Esophagus muscularis mucosa (tissue), 4 donors: ENCODE data around the gene IFI27L1. TPM values are rescaled to one million over a fixed set of nuclear protein-coding genes. Genes with fewer than 3 reads are reported as not detected.
A peak's percentile ranks its signal among the peaks of the same experiment; 100 is the strongest.

Experiments used
- DNase-seq: peaks from one replicate; pipeline ENCODE4 v3.0.0-alpha.2; 2017; ENCODE audit errors: extremely low spot score
- H3K27ac ChIP-seq, 4 donors: fragments of 200-600 bp; sonication (generic); replicated peaks in 1 of 4; 1 replicate in 3 of 4; 2 replicates in 1 of 4; pipeline ENCODE4 v1.5.1; 2016 to 2019; ENCODE audit warnings: mild to moderate bottlenecking in 1 of 4
- H3K27me3 ChIP-seq, 4 donors: fragments of 200-600 bp; sonication (generic); one replicate each; pipeline versions ENCODE4 v1.5.1 to v1.6.0; 2016 to 2019
- H3K36me3 ChIP-seq, 4 donors: fragments of 200-600 bp; sonication (generic); one replicate each; pipeline ENCODE4 v1.5.1; 2016 to 2019
- H3K4me1 ChIP-seq, 4 donors: fragments of 200-600 bp; sonication (generic); one replicate each; pipeline ENCODE4 v1.5.1; 2016 to 2019
- H3K4me3 ChIP-seq, 4 donors: fragments of 200-600 bp; sonication (generic); 1 replicate in 2 of 4; 2 replicates in 2 of 4; pipeline ENCODE4 v1.5.1; 2016 to 2019; ENCODE audit warnings: mild to moderate bottlenecking in 4 of 4, moderate library complexity in 1 of 4
- H3K9me3 ChIP-seq, 4 donors: fragments of 200-600 bp; sonication (generic); 1 replicate in 3 of 4; 2 replicates in 1 of 4; pipeline ENCODE4 v1.5.1; 2016 to 2019
- EP300 ChIP-seq: sonication (generic); formaldehyde crosslinking; IDR thresholded peaks from one replicate; pipeline ENCODE4 v1.6.1; 2017; ENCODE audit warnings: antibody characterized with exemption
- POLR2A ChIP-seq: fragments of 450-650 bp; IDR thresholded peaks from one replicate; pipeline ENCODE4 v1.6.1; 2017; ENCODE audit warnings: antibody characterized with exemption, moderate library complexity, mild to moderate bottlenecking, low read depth
- POLR2AphosphoS5 ChIP-seq, 2 donors: sonication (generic); formaldehyde crosslinking; IDR thresholded peaks; one replicate each; pipeline ENCODE4 v1.6.1; 2017; ENCODE audit warnings: antibody characterized with exemption in 2 of 2
- WGBS: methylation state at CpG from one replicate; pipeline ENCODE4 v1.1.5; 2018; 5-methylcytosine and 5-hydroxymethylcytosine counted together
- intact Hi-C: fragments of 100-400 bp; cut with DNase I; formaldehyde crosslinking; loops from one replicate; pipeline ENCODE4 v1.15.1; 2023
- total RNA-seq, 4 donors: library from RNA; depleted of rRNA; stranded (reverse); fragments of >200 nt; gene quantifications; one replicate each; pipeline versions ENCODE4 v1.1.0 to v1.2.1, GENCODE V29; 2016
- TF ChIP-seq, protein P1 (sequence below), 3 experiments: fragments of 200-600 bp in 2 of 3; fragments of 450-650 bp in 1 of 3; sonication (generic) in 2 of 3; IDR thresholded peaks; one replicate each; pipeline ENCODE4 v1.5.1; 2017 to 2019; ENCODE audit warnings: antibody characterized with exemption in 3 of 3, mild to moderate bottlenecking in 2 of 3, moderate library complexity in 1 of 3

IFI27L1 gene
- total RNA-seq, 4 donors from 2014 or later, result 5.8 to 12.9 (median 6.4) TPM

GRCh38 chr14:94136575-94137331 is 55.6 kb downstream of the IFI27L1 start:
- H3K9me3 ChIP-seq, result no peaks in the 10 kb centered on the region
- TF ChIP-seq POLR2A (no peak), POLR2AphosphoS5 (IDR thresholded peaks at IDR 0.05) (peak in 1 of 2 donors; percentile 64), EP300 (no peak)
- TF ChIP-seq, protein P1, sequence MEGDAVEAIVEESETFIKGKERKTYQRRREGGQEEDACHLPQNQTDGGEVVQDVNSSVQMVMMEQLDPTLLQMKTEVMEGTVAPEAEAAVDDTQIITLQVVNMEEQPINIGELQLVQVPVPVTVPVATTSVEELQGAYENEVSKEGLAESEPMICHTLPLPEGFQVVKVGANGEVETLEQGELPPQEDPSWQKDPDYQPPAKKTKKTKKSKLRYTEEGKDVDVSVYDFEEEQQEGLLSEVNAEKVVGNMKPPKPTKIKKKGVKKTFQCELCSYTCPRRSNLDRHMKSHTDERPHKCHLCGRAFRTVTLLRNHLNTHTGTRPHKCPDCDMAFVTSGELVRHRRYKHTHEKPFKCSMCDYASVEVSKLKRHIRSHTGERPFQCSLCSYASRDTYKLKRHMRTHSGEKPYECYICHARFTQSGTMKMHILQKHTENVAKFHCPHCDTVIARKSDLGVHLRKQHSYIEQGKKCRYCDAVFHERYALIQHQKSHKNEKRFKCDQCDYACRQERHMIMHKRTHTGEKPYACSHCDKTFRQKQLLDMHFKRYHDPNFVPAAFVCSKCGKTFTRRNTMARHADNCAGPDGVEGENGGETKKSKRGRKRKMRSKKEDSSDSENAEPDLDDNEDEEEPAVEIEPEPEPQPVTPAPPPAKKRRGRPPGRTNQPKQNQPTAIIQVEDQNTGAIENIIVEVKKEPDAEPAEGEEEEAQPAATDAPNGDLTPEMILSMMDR (IDR thresholded peaks at IDR 0.05), result peak in 2 of 3 experiments; percentile 95
- no peak overlapping the region for H3K27ac ChIP-seq
- intact Hi-C loops, result loop anchor here (2.0 to 10.0 kb wide), 3 partner anchors 84 to 202 kb away; no protein-coding TSS in a partner anchor
- WGBS, result 31% methylated on average over 18 of the region's 18 CpGs
- peaks cover 0 to 5% (median 0%) of the 10 kb centered on the region in 4 donors for H3K27me3 ChIP-seq
- H3K36me3 ChIP-seq, result no peaks in the 10 kb centered on the region
- peaks cover 0 to 5% (median 2%) of the 10 kb centered on the region in 4 donors for H3K4me1 ChIP-seq
- H3K4me3 ChIP-seq, result no peak overlapping the region
- DNase-seq, result peak; percentile 97

DNA sequence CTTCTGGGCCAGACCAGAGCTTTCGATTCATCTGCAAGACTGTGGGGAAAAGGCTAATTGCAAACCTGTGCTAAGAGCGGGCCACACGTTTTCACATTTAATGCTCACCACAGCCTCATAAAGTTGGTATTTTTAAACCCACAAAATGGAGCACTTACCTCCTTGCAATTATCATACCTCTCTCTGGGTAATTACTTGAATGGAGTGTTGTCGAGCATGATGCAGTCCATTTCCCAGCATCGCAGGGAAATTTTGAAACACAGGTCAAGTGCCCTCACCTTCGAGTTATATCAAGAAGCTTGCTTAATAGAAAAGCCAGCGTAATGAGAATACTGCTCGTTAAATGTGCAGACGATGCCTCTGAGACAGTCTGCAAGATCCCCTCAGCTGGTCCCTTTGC is 57.1 kb downstream of the IFI27L1 start:
- peaks cover 0 to 5% (median 2%) of the 10 kb centered on the region in 4 donors for H3K4me1 ChIP-seq
- H3K27me3 ChIP-seq, result peaks cover 0 to 5% (median 0%) of the 10 kb centered on the region in 4 donors
- TF ChIP-seq POLR2AphosphoS5 (IDR thresholded peaks at IDR 0.05) (no peak), POLR2A (no peak), EP300 (no peak)
- TF ChIP-seq, protein P1 (IDR thresholded peaks at IDR 0.05), result no peak
- no peak overlapping the region for H3K27ac ChIP-seq
- WGBS, result 89% methylated on average over 9 of the region's 9 CpGs
- H3K9me3 ChIP-seq, result no peaks in the 10 kb centered on the region
- H3K4me3 ChIP-seq, result no peak overlapping the region
- intact Hi-C loops, result loop anchor here (5.0 to 10.0 kb wide), 2 partner anchors 86 to 203 kb away; no protein-coding TSS in a partner anchor
- peak; percentile 60 for DNase-seq
- no peaks in the 10 kb centered on the region for H3K36me3 ChIP-seq

DNA sequence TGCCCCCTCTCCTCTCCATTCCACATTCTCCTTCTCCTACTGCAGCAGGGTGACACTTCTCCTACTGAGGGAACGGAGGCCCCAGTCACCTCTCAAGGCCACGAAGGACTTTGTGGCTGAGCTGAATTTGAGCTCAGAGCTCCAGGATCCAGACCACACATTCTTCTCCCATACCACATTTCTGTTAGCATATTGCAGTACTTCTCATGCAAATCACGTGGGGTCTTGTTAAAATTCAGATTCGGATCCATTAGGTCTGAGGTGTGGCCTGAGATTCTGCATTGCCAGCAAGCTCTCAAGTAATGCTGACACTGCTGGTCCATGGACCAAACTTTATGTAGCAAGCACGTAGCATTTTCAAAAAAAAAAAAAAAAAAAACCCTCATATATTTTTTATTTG is 57.9 kb downstream of the IFI27L1 start:
- peaks cover 0 to 5% (median 0%) of the 10 kb centered on the region in 4 donors for H3K27me3 ChIP-seq
- peaks cover 0 to 5% (median 2%) of the 10 kb centered on the region in 4 donors for H3K4me1 ChIP-seq
- no peak overlapping the region for H3K27ac ChIP-seq
- H3K36me3 ChIP-seq, result no peaks in the 10 kb centered on the region
- no peak for DNase-seq
- no peak overlapping the region for H3K4me3 ChIP-seq
- H3K9me3 ChIP-seq, result no peaks in the 10 kb centered on the region
- TF ChIP-seq, protein P1 (IDR thresholded peaks at IDR 0.05), result no peak
- TF ChIP-seq POLR2A (no peak), EP300 (no peak), POLR2AphosphoS5 (IDR thresholded peaks at IDR 0.05) (no peak)
- 83% methylated on average over 5 of the region's 5 CpGs for WGBS
- intact Hi-C loops, result loop anchor here (5.0 to 10.0 kb wide), 2 partner anchors 87 to 204 kb away; no protein-coding TSS in a partner anchor

- Histone ChIP-seq H3K4me3 (no peak overlapping the region), H3K27ac (no peak overlapping the region), H3K9me3 (no peaks in the 10 kb centered on the region), H3K4me1 (peaks cover 0 to 5% (median 2%) of the 10 kb centered on the region in 4 donors), H3K36me3 (no peaks in the 10 kb centered on the region), H3K27me3 (peaks cover 0 to 5% (median 0%) of the 10 kb centered on the region in 4 donors)
- WGBS, result 88% methylated on average over 5 of the region's 5 CpGs
- TF ChIP-seq POLR2A, result no peak
- intact Hi-C loops, result loop anchor here (5.0 to 10.0 kb wide), 2 partner anchors 87 to 205 kb away; no protein-coding TSS in a partner anchor
- DNase-seq, result peak; percentile 45
Observed at GRCh38 chr14:94139421-94139820, 58.3 kb downstream of the IFI27L1 start.

DNA sequence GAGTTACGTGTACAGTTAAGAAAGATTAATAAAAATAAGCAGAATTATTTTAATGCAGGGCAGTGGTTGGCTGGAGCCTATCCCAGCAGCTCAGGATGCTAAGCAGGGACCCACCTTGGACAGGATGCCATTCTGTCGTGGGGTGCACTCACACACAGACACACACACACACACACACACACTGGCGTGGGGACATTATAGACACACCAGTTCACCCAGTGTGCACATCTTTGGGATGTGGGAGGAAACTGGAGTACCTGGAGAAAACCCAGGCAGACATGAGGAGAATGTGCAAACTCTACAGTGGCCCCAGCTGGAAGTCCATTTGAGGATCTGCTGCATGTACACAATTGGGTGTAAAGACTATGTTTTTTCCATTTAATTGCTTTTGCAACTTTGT is 61.1 kb downstream of the IFI27L1 start:
- no peak overlapping the region for H3K4me3 ChIP-seq
- H3K36me3 ChIP-seq, result no peaks in the 10 kb centered on the region
- no peaks in the 10 kb centered on the region for H3K4me1 ChIP-seq
- H3K27ac ChIP-seq, result no peak overlapping the region
- TF ChIP-seq POLR2A, result no peak
- no peaks in the 10 kb centered on the region for H3K9me3 ChIP-seq
- peaks cover 0 to 5% (median 0%) of the 10 kb centered on the region in 4 donors for H3K27me3 ChIP-seq
- WGBS, result 85% methylated on average over 3 of the region's 3 CpGs
- DNase-seq, result peak; percentile 86
- intact Hi-C loops, result no loop called here
